ENCODE results near the gene SCN5A. TPM values are rescaled to one million over a fixed set of nuclear protein-coding genes. Genes with fewer than 3 reads are reported as not detected.

SCN5A gene
- polyA plus RNA-seq, 1 experiment: 0.74 TPM

- H3K4me3 ChIP-seq (ENCODE audit: low read depth, low read length): no peak overlapping the region
- H3K36me3 ChIP-seq (ENCODE audit: control insufficient read depth, insufficient read depth, low read length): no peaks in the 10 kb centered on the region
- CTCF ChIA-PET: no interaction called here
- no peak for DNase-seq (ENCODE audit: low read depth)
- no peak for TF ChIP-seq CTCF (IDR thresholded peaks at IDR 0.05; ENCODE audit: insufficient read depth, low read depth, low read length)
- POLR2A ChIA-PET: no interaction called here
- no peaks in the 10 kb centered on the region for H3K27me3 ChIP-seq (ENCODE audit: control insufficient read depth, insufficient read depth, low read length)
Measured at GRCh38 chr3:38562467-38562925, 87.0 kb downstream of the SCN5A start.

- DNase-seq (ENCODE audit: low read depth): no peak
- TF ChIP-seq CTCF (IDR thresholded peaks at IDR 0.05; ENCODE audit: insufficient read depth, low read depth, low read length): no peak
- CTCF ChIA-PET: no interaction called here
- Histone ChIP-seq H3K27me3 (ENCODE audit: control insufficient read depth, insufficient read depth, low read length) (no peaks in the 10 kb centered on the region; the same call in 1 of the 2 replicates), H3K36me3 (ENCODE audit: control insufficient read depth, insufficient read depth, low read length) (no peaks in the 10 kb centered on the region), H3K4me3 (ENCODE audit: low read depth, low read length) (no peak overlapping the region)
- POLR2A ChIA-PET: no interaction called here
Measured at GRCh38 chr3:38561746-38562466, 87.6 kb downstream of the SCN5A start.

- Histone ChIP-seq H3K36me3 (ENCODE audit: control insufficient read depth, insufficient read depth, low read length) (no peaks in the 10 kb centered on the region), H3K27me3 (ENCODE audit: control insufficient read depth, insufficient read depth, low read length) (no peaks in the 10 kb centered on the region; the same call in 1 of the 2 replicates), H3K4me3 (ENCODE audit: low read depth, low read length) (no peak overlapping the region)
- no peak for DNase-seq (ENCODE audit: low read depth)
- CTCF ChIA-PET: no interaction called here
- no peak for TF ChIP-seq CTCF (IDR thresholded peaks at IDR 0.05; ENCODE audit: insufficient read depth, low read depth, low read length)
- POLR2A ChIA-PET: no interaction called here
Measured at GRCh38 chr3:38560996-38561717, 88.3 kb downstream of the SCN5A start.

GRCh38 chr3:38560284-38560683 lies 89.2 kb downstream of the SCN5A start:
- ChIA-PET CTCF (no interaction called here), POLR2A (no interaction called here)
- no peaks in the 10 kb centered on the region for H3K36me3 ChIP-seq (ENCODE audit: control insufficient read depth, insufficient read depth, low read length)
- DNase-seq (ENCODE audit: low read depth): no peak
- TF ChIP-seq CTCF (IDR thresholded peaks at IDR 0.05; ENCODE audit: insufficient read depth, low read depth, low read length): no peak
- H3K4me3 ChIP-seq (ENCODE audit: low read depth, low read length): no peak overlapping the region
- no peaks in the 10 kb centered on the region; the same call in 1 of the 2 replicates for H3K27me3 ChIP-seq (ENCODE audit: control insufficient read depth, insufficient read depth, low read length)

GRCh38 chr3:38558864-38559263 lies 90.6 kb downstream of the SCN5A start:
- no peak for TF ChIP-seq CTCF (IDR thresholded peaks at IDR 0.05; ENCODE audit: insufficient read depth, low read depth, low read length)
- CTCF ChIA-PET: interaction anchor here (1.2 to 1.6 kb wide), 2 partner anchors 31 to 92 kb away, joined by 4 to 5 read pairs; no protein-coding TSS in a partner anchor
- H3K36me3 ChIP-seq (ENCODE audit: control insufficient read depth, insufficient read depth, low read length): no peaks in the 10 kb centered on the region
- DNase-seq (ENCODE audit: low read depth): no peak
- POLR2A ChIA-PET: no interaction called here
- H3K27me3 ChIP-seq (ENCODE audit: control insufficient read depth, insufficient read depth, low read length): no peaks in the 10 kb centered on the region; the same call in 1 of the 2 replicates
- H3K4me3 ChIP-seq (ENCODE audit: low read depth, low read length): no peak overlapping the region
